Left ventricle myocardium inferior (tissue), 1 donor: ENCODE data around the gene PYGB. TPM values are rescaled to one million over a fixed set of nuclear protein-coding genes. Genes with fewer than 3 reads are reported as not detected.

Experiments used
- DNase-seq: peaks from one replicate; pipeline ENCODE4 v3.0.0-alpha.2; 2020
- H3K27ac ChIP-seq: fragments of 200-600 bp; replicated peaks from 2 replicates; pipeline ENCODE4 v1.8.0; 2021
- H3K27me3 ChIP-seq: fragments of 200-600 bp; 2 replicates; pipeline ENCODE4 v1.8.0; 2021; ENCODE audit warnings: low read depth
- H3K36me3 ChIP-seq: fragments of 200-600 bp; 2 replicates; pipeline ENCODE4 v1.8.0; 2021
- H3K4me1 ChIP-seq: fragments of 200-600 bp; 2 replicates; pipeline ENCODE4 v1.8.0; 2021
- H3K4me3 ChIP-seq: fragments of 200-600 bp; 2 replicates; pipeline ENCODE4 v1.8.0; 2021; ENCODE audit warnings: mild to moderate bottlenecking, moderate library complexity
- H3K9me3 ChIP-seq: fragments of 200-600 bp; replicated peaks from 2 replicates; pipeline ENCODE4 v1.8.0; 2021
- intact Hi-C: fragments of 100-400 bp; cut with micrococcal nuclease; formaldehyde crosslinking; loops from one replicate; pipeline ENCODE4 v1.11.0; 2022
- total RNA-seq: library from RNA; stranded (reverse); fragmentation: NEBNext Ultra II Directional; extraction: Animal tissue kit (Norgen Biotek cat#: 25700); gene quantifications from one replicate; pipeline ENCODE4 v1.2.1, GENCODE V29; 2021
- TF ChIP-seq, protein P1 (sequence below): fragments of 200-600 bp; IDR thresholded peaks from 2 replicates; pipeline ENCODE4 v1.8.0; 2021; ENCODE audit warnings: antibody characterized with exemption, mild to moderate bottlenecking, borderline replicate concordance
- donor health status: DM: no; HTN: yes; CAD: no; lungs with severe emphysema.

Gene PYGB
- total RNA-seq, 1 donor from 2014 or later: 218 TPM

DNA sequence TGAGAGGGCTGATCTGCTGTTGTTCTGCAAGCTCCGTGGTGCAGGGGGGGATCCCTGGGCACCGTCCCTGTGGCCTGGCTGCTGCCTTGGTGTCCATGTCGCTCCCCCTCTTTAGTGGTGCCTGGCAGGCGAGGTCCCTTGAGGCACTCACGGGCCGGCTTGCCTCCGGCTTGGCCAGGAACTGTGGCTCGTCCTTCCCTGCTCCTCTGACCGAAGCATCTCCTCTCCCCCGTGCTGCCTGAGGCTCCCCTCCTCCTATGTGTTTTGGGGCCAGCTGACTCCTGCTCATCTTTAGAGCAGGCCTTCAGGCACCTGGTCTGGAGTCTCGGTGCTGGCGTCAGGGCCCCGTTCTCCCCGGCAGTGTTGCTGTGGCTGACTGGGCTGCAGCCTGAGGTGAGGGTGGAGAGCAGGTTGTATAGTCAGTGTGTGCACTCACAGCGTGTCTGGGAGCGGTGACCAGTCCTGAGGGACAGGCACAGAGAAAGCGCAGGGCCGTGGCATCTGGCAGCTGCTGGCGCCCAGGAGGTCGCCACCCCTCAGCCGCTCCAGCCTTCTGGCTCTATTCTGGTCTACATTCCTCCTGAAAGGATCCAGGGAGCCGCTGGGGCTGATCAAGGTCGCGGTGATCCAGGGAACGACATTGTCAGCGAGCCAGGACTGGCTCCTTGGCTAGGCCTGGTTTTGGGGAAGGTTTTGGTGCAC, 43.7 kb downstream of the PYGB start:
- DNase-seq: no peak
- intact Hi-C loops: no loop called here
- Histone ChIP-seq H3K27me3 (no peaks in the 10 kb centered on the region), H3K9me3 (no peaks in the 10 kb centered on the region), H3K4me3 (no peak overlapping the region), H3K36me3 (peaks cover 70% of the 10 kb centered on the region), H3K4me1 (peaks cover 82% of the 10 kb centered on the region), H3K27ac (peak overlapping the region; percentile 66)
- TF ChIP-seq, protein P1, sequence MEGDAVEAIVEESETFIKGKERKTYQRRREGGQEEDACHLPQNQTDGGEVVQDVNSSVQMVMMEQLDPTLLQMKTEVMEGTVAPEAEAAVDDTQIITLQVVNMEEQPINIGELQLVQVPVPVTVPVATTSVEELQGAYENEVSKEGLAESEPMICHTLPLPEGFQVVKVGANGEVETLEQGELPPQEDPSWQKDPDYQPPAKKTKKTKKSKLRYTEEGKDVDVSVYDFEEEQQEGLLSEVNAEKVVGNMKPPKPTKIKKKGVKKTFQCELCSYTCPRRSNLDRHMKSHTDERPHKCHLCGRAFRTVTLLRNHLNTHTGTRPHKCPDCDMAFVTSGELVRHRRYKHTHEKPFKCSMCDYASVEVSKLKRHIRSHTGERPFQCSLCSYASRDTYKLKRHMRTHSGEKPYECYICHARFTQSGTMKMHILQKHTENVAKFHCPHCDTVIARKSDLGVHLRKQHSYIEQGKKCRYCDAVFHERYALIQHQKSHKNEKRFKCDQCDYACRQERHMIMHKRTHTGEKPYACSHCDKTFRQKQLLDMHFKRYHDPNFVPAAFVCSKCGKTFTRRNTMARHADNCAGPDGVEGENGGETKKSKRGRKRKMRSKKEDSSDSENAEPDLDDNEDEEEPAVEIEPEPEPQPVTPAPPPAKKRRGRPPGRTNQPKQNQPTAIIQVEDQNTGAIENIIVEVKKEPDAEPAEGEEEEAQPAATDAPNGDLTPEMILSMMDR: no peak

DNA sequence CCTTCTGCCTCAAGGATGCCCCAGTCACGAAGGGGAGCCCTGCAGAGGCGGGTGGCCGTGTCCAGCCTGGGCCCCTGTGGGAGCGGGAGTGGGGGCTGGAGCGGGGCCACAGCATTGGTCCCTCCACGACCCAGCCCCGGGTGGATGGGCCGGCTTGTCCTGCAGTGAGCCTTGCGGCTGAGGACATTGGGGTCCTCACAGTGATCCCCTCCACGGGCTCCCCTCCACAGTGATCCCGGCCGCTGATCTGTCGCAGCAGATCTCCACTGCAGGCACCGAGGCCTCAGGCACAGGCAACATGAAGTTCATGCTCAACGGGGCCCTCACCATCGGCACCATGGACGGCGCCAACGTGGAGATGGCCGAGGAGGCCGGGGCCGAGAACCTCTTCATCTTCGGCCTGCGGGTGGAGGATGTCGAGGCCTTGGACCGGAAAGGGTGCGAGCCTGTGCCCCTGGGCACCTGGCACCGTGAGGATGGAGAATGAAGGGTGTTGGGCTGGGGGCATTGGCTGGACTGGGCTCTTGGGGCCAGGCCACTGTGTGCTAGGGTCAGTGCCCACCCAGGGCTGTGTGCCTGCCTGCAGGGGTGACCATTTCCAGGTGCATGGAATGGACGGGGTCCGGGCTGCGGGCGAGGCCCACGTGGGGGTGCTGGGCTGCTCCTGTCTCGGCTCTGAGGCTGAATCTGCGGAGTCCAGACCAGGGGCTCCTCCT, 44.4 kb downstream of the PYGB start:
- no peak overlapping the region for H3K4me3 ChIP-seq
- H3K4me1 ChIP-seq: peaks cover 89% of the 10 kb centered on the region
- H3K9me3 ChIP-seq: no peaks in the 10 kb centered on the region
- no peaks in the 10 kb centered on the region for H3K27me3 ChIP-seq
- intact Hi-C loops: no loop called here
- DNase-seq: no peak
- TF ChIP-seq, protein P1: no peak
- peaks cover 70% of the 10 kb centered on the region for H3K36me3 ChIP-seq
- H3K27ac ChIP-seq: peak overlapping the region; percentile 66

DNA sequence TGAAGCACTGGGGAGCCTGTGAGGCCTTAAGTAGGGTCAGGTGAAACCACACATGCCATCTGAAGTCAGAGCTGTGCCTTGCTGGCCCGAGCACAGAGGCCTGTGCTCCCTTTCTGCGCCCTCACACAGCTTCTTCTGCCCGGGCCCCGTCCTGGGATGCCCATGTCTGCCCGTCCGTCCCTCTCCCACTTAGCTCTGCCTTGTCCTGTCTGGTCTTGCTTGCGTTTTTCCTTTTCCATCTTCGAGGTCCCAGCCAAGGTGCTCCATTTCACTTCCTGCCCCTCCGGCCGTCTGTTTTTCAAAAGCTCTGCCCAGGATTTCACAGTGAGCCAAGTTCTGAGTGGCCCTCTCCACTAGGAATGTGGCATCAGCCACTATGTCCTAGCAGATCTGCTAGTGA, 45.6 kb downstream of the PYGB start:
- H3K4me1 ChIP-seq: peaks cover 89% of the 10 kb centered on the region
- H3K27me3 ChIP-seq: no peaks in the 10 kb centered on the region
- intact Hi-C loops: no loop called here
- H3K27ac ChIP-seq: peak overlapping the region; percentile 82
- no peak for DNase-seq
- H3K9me3 ChIP-seq: no peaks in the 10 kb centered on the region
- peaks cover 70% of the 10 kb centered on the region for H3K36me3 ChIP-seq
- H3K4me3 ChIP-seq: no peak overlapping the region
- TF ChIP-seq, protein P1: no peak

DNA sequence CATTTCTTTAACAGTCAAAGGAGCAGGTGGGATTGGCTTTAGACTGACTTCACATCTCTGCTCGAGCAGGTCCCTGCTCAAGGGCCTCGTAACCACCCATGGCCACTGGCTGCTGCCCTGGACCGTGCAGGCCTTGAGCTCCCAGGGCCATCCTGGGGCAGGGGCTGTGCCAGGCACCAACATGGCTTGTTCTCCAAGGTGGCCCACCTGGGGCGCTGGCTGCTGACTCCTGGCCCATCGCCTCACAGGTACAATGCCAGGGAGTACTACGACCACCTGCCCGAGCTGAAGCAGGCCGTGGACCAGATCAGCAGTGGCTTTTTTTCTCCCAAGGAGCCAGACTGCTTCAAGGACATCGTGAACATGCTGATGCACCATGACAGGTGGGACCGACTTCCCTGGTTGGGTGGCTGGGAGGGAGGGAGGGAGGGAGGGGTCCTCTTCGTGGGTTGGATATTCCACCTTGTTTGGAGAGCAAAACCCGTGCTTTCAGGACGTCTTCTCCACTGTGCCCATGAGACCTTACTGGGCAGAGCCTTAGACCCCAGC, 46.1 kb downstream of the PYGB start:
- DNase-seq: no peak
- Histone ChIP-seq H3K27ac (peak overlapping the region; percentile 82), H3K27me3 (no peaks in the 10 kb centered on the region), H3K4me3 (no peak overlapping the region), H3K36me3 (peaks cover 70% of the 10 kb centered on the region), H3K9me3 (no peaks in the 10 kb centered on the region), H3K4me1 (peaks cover 87% of the 10 kb centered on the region)
- TF ChIP-seq, protein P1: no peak
- intact Hi-C loops: no loop called here

DNA sequence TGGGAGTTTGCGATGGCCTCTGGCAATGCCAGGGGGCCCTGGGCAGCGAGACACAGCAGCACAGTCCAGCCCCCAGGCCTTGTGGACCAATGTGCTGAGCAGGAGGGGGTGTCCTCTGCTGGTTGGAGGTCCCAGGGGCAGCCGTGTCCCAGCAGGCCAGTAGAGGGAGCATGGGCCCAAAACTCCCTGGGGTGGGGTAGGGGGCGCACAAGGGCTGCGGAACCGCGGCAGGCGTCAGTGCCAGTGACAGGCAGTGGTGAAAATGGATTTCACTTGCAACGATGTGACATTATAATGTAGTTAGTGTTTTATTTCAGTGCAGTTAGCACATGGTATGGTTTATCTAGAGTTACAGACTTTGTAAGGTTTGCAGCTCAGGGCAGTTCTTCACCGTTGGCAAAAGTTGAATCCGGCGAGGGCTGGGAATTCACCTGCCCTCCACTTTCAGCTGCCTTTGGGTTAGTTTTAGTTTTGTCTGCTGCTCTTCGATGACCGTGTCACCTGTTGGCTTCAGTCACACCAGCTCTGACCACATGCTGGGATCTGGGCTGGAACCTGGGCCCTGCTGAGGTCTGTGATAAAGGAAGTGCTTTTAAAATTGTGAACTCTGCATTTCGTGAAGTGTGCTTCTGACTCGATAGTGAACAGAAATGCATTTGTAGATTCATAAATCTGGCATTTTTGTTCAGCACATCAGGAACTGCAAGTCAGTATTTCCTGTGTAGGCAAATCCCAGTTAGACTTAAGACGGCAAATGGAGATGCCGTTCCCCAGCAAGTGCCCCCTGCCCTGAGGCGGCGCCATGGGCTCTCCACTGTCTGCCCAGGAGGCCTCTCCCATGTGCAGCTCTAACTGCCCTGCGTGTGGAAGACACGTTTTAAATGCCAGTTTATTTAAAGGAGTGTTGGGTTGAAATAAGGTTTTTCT, 46.8 kb downstream of the PYGB start:
- Histone ChIP-seq H3K4me3 (no peak overlapping the region), H3K9me3 (no peaks in the 10 kb centered on the region), H3K27me3 (no peaks in the 10 kb centered on the region), H3K27ac (peak overlapping the region; percentile 82), H3K36me3 (peaks cover 62% of the 10 kb centered on the region), H3K4me1 (peaks cover 81% of the 10 kb centered on the region)
- no peak for DNase-seq
- TF ChIP-seq, protein P1: peak; percentile 72
- intact Hi-C loops: no loop called here
